CD4-positive, CD25-positive, alpha-beta regulatory T cell (primary cell): ENCODE data around the gene FOCAD. TPM values are rescaled to one million over a fixed set of nuclear protein-coding genes. Genes with fewer than 3 reads are reported as not detected.
A peak's percentile ranks its signal among the peaks of the same experiment; 100 is the strongest.

ENCODE experiments used
- ATAC-seq, 2 donors: fragments of 150-1000 bp; cut with Tn5 transposase; one replicate each; pipeline ENCODE4 v1.10.0; 2021; ENCODE audit warnings: low read depth in 2 of 2, moderate number of reproducible peaks in 2 of 2, moderate library complexity in 1 of 2
- DNase-seq, 3 donors: peaks; one replicate each; pipeline versions ENCODE4 v3.0.0 to v3.0.0-alpha.2; 2012 to 2022; ENCODE audit warnings: mixed read lengths in 1 of 3
- H3K27ac ChIP-seq: one replicate; pipeline ENCODE4 v1.7.0; 2013; ENCODE audit warnings: mild to moderate bottlenecking, low read length; ENCODE audit not compliant: insufficient read depth, poor library complexity, severe bottlenecking
- H3K27me3 ChIP-seq: one replicate; pipeline ENCODE4 v1.7.0; 2013; ENCODE audit warnings: low read length; ENCODE audit not compliant: control insufficient read depth, insufficient read depth
- H3K36me3 ChIP-seq: one replicate; pipeline ENCODE4 v1.7.0; 2013; ENCODE audit warnings: mild to moderate bottlenecking, low read length, moderate library complexity; ENCODE audit not compliant: control insufficient read depth, insufficient read depth
- H3K4me1 ChIP-seq: 2 replicates; pipeline ENCODE4 v1.7.0; 2013; ENCODE audit warnings: mild to moderate bottlenecking, low read length; ENCODE audit not compliant: insufficient read depth, control insufficient read depth, poor library complexity, severe bottlenecking
- H3K4me3 ChIP-seq: one replicate; pipeline ENCODE4 v1.7.0; 2013; ENCODE audit warnings: low read depth, mild to moderate bottlenecking, low read length, moderate library complexity
- H3K9me3 ChIP-seq, 2 experiments: 1 replicate in 1 of 2; 2 replicates in 1 of 2; pipeline ENCODE4 v1.7.0; 2013; ENCODE audit warnings: low read length in 2 of 2, mild to moderate bottlenecking in 1 of 2, moderate library complexity in 1 of 2; ENCODE audit not compliant: control insufficient read depth in 2 of 2
- H3K27ac Mint-ChIP-seq, 3 donors: one replicate each; pipeline ENCODE4 v1.8.0; 2020 to 2022; ENCODE audit warnings: mild to moderate bottlenecking in 3 of 3, mixed read lengths in 3 of 3, moderate library complexity in 2 of 3
- H3K27me3 Mint-ChIP-seq: one replicate; pipeline ENCODE4 v1.8.0; 2022; ENCODE audit warnings: mild to moderate bottlenecking, mixed read lengths
- H3K36me3 Mint-ChIP-seq: one replicate; pipeline ENCODE4 v1.8.0; 2020; ENCODE audit warnings: mixed read lengths
- H3K4me1 Mint-ChIP-seq, 4 donors: one replicate each; pipeline ENCODE4 v1.8.0; 2020 to 2022; ENCODE audit warnings: mixed read lengths in 4 of 4, mild to moderate bottlenecking in 1 of 4
- H3K4me3 Mint-ChIP-seq, 4 donors: one replicate each; pipeline ENCODE4 v1.8.0; 2020 to 2022; ENCODE audit warnings: mild to moderate bottlenecking in 4 of 4, mixed read lengths in 4 of 4, moderate library complexity in 3 of 4
- H3K9me3 Mint-ChIP-seq, 7 donors: one replicate each; pipeline ENCODE4 v1.8.0; 2020 to 2022; ENCODE audit warnings: mixed read lengths in 7 of 7, mild to moderate bottlenecking in 3 of 7, moderate library complexity in 2 of 7
- polyA plus RNA-seq, 4 donors: library from polyadenylated mRNA; unstranded; fragments of 300-500 nt; fragmentation: Illumina TruSeq; gene quantifications; one replicate each; pipeline ENCODE4 v1.2.3, GENCODE V29; 2021
- total RNA-seq: library from RNA; stranded (reverse); gene quantifications from one replicate; pipeline ENCODE4 v1.2.3, GENCODE V29; 2022

FOCAD gene
- total and polyA plus RNA-seq, 5 donors from 2014 or later = 9.0 to 19.6 (median 13.4) TPM

DNA sequence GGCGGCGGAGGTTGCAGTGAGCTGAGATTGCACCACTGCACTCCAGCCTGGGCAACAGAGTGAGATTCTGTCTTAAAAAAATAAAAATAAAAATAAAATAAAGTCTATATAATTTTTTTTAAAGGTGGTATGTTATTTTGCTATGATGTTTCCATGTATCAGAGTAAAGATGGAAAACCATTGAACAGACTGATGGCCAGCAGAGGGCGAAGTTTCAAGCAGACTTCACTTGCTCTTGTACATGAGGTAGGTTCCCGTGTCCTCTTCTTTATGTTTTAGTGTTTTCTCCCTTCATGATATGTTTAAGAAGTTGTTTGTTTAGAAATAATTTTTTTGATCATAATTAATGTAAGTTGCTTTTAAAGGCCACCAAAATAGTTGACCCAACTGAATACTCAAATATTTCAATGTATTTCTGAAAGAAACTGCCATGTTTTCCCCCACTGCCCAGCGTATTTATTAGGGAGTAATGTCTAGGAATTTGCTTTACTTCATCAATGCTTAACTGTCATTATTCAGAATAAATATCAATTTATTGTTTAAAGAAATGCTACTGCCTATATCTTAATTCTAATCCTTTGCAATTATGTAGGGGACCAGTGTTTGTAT is 201.0 kb downstream of the FOCAD start:
- Mint-ChIP-seq H3K4me1 (peaks cover 0 to 14% (median 7%) of the 10 kb centered on the region in 4 donors), H3K36me3 (peaks cover 18% of the 10 kb centered on the region), H3K27ac (no peak overlapping the region), H3K4me3 (no peak overlapping the region), H3K9me3 (peaks cover 0 to 3% (median 0%) of the 10 kb centered on the region in 7 donors), H3K27me3 (no peaks in the 10 kb centered on the region)
- Histone ChIP-seq H3K9me3 (no peaks in the 10 kb centered on the region), H3K4me3 (no peak overlapping the region), H3K27me3 (no peaks in the 10 kb centered on the region), H3K27ac (no peak overlapping the region), H3K36me3 (peaks cover 14% of the 10 kb centered on the region), H3K4me1 (no peaks in the 10 kb centered on the region)
- peak; percentile 23 to 75 (median 54) for DNase-seq
- ATAC-seq = peak; percentile 52 to 61

DNA sequence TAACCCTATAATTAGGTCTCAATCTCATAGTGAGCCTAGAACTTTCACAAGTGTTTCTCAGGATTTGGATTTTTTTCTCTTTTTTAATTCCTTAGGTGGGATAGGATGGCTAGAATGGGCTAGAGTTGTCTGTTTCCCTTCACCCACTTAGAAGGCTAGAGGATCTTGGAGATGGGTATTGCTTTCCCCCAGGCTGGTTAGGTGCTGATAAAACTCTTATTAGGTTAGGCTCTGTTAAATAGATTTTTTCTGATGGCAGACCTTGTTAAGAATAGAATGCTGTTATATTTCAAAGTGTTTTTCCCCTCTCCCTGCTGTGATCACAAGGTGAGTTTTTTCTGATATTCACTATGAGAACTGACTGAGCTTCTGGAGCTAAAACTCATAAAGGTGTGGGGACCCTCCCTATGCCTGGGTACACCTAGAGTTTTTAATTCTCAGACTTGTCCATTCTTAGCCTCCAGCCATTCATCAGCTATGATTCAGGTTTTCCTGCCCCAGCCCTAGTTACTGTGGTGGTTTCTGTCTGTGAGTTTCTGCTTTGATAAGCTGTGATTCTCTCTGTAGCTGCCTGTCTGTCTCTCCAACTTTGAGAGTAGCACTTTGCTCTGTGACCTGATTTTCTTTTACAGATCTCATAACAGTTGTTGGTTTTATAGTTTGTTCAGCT is 215.0 kb downstream of the FOCAD start:
- Histone ChIP-seq H3K4me1 (no peaks in the 10 kb centered on the region), H3K9me3 (no peaks in the 10 kb centered on the region), H3K4me3 (no peak overlapping the region), H3K27ac (no peak overlapping the region), H3K27me3 (no peaks in the 10 kb centered on the region), H3K36me3 (no peaks in the 10 kb centered on the region)
- no peaks in the 10 kb centered on the region for H3K9me3 Mint-ChIP-seq
- no peaks in the 10 kb centered on the region for H3K27me3 Mint-ChIP-seq
- no peaks in the 10 kb centered on the region for H3K4me1 Mint-ChIP-seq
- H3K36me3 Mint-ChIP-seq = peaks cover 5% of the 10 kb centered on the region
- no peak overlapping the region for H3K4me3 Mint-ChIP-seq
- ATAC-seq (no peak), DNase-seq (no peak)
- H3K27ac Mint-ChIP-seq = no peak overlapping the region

DNA sequence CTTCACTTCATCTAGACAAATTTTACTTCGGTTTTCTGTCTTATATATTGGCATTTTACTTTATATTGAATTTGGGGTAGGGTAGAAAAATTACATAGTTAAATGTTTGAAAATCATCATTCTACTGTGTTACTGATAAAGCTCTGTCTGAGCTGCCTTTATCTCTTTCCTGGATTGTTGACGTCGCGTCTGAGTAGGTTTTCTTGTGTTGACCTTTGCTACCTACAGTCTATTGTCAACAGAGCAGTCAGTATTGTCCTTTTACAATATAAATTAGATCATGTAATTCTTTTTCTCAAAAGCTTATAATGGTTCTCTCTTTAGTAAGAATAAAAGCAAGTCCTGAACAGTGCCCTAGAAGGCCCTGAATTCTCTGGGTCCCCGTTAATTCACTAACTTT is 219.2 kb downstream of the FOCAD start:
- no peaks in the 10 kb centered on the region for H3K9me3 Mint-ChIP-seq
- Histone ChIP-seq H3K36me3 (no peaks in the 10 kb centered on the region), H3K27me3 (no peaks in the 10 kb centered on the region), H3K4me1 (no peaks in the 10 kb centered on the region), H3K4me3 (no peak overlapping the region), H3K9me3 (no peaks in the 10 kb centered on the region), H3K27ac (no peak overlapping the region)
- H3K36me3 Mint-ChIP-seq = peaks cover 6% of the 10 kb centered on the region
- H3K27me3 Mint-ChIP-seq = no peaks in the 10 kb centered on the region
- H3K4me3 Mint-ChIP-seq = no peak overlapping the region
- DNase-seq (no peak), ATAC-seq (no peak)
- H3K27ac Mint-ChIP-seq = no peak overlapping the region
- no peaks in the 10 kb centered on the region for H3K4me1 Mint-ChIP-seq

DNA sequence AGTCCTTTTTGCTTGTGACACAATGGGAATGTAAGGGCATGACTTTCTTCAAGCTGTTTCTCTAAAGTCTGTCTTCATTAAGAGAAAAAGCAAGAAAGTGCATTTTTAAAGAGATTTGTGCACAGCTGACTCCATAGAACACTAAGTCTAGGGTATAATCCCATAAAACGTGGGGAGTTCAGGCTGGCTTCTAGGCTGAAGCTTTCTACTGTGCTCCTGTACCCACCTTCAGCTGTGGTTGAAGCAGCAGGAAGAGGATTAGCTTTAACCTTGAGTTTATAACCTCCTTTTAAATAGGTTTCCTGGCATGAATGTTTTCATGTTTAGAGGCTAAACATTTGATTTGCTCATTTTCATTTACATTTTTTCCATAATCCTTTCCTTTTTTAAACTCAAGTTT is 220.9 kb downstream of the FOCAD start:
- Histone ChIP-seq H3K9me3 (no peaks in the 10 kb centered on the region), H3K4me3 (no peak overlapping the region), H3K4me1 (no peaks in the 10 kb centered on the region), H3K27me3 (no peaks in the 10 kb centered on the region), H3K36me3 (no peaks in the 10 kb centered on the region), H3K27ac (no peak overlapping the region)
- Mint-ChIP-seq H3K9me3 (no peaks in the 10 kb centered on the region), H3K4me3 (no peak overlapping the region), H3K4me1 (no peaks in the 10 kb centered on the region), H3K36me3 (peaks cover 6% of the 10 kb centered on the region), H3K27me3 (no peaks in the 10 kb centered on the region), H3K27ac (no peak overlapping the region)
- ATAC-seq (no peak), DNase-seq (no peak)

DNA sequence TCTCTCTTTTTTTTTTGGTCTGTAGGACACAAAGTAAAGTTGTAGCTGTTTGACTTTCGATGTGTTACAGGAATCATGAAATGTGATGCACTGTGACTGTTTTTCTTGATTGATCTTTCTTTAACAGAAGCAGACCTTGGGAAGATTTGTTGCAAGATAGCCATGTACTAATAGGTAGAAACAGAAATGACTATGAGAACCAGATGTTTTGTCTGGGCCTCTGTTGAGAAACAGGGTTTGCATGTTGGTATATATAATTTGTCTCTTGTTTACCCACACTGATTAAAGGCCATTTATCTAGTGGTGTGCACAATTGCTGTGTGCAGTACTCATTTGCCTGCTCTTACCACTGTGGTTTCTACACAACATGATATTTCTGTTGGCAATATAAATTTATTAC is 222.3 kb downstream of the FOCAD start:
- H3K4me1 ChIP-seq = no peaks in the 10 kb centered on the region
- Mint-ChIP-seq H3K4me3 (no peak overlapping the region), H3K4me1 (no peaks in the 10 kb centered on the region), H3K36me3 (peaks cover 6% of the 10 kb centered on the region), H3K27ac (no peak overlapping the region), H3K9me3 (no peaks in the 10 kb centered on the region), H3K27me3 (no peaks in the 10 kb centered on the region)
- H3K9me3 ChIP-seq = no peaks in the 10 kb centered on the region
- DNase-seq = no peak
- no peaks in the 10 kb centered on the region for H3K27me3 ChIP-seq
- no peak overlapping the region for H3K27ac ChIP-seq
- no peaks in the 10 kb centered on the region for H3K36me3 ChIP-seq
- ATAC-seq = no peak
- H3K4me3 ChIP-seq = no peak overlapping the region

DNA sequence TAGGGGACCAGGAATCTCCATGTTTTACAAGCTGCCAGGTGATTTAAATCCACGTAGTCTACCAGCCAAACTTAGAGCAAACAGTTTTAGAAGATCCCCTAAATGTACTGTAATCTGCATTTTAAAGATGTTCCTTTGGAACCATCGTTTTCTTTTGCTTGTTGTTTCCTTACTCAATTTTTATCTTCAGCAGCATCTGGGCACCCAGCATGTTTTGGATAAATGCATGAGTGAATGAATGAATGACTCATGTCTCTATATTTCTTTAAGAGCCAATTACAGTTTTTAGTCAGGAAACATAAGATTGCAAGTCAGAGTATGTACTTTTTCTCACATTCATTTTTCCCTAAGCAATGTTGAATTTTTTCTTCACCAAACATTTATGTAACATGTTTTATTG is 224.4 kb downstream of the FOCAD start:
- Mint-ChIP-seq H3K36me3 (peaks cover 16% of the 10 kb centered on the region), H3K4me1 (no peaks in the 10 kb centered on the region), H3K4me3 (no peak overlapping the region), H3K9me3 (no peaks in the 10 kb centered on the region), H3K27ac (no peak overlapping the region), H3K27me3 (no peaks in the 10 kb centered on the region)
- no peak overlapping the region for H3K27ac ChIP-seq
- no peaks in the 10 kb centered on the region for H3K36me3 ChIP-seq
- DNase-seq (no peak), ATAC-seq (no peak)
- H3K27me3 ChIP-seq = no peaks in the 10 kb centered on the region
- H3K9me3 ChIP-seq = no peaks in the 10 kb centered on the region
- no peak overlapping the region for H3K4me3 ChIP-seq
- no peaks in the 10 kb centered on the region for H3K4me1 ChIP-seq

DNA sequence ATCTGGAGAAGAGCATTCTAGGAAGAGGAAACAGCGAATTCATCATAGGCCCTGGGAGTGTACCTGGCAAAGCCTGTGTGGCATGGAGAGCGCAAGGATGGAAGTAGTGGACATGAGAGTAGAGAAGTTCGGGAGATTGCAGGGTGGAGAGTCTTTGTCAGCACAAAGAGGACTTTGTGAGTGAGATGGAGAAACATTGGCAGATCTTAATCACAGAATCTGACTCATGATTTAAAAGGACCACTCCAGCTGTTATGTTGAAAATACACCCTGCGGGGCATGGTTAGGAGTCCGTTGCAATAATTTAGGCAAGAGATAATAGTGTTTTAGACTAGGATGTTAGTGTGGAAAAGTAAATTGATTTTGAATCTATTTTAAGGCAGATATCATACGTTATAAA is 230.5 kb downstream of the FOCAD start:
- H3K4me1 Mint-ChIP-seq = peaks cover 0 to 6% (median 0%) of the 10 kb centered on the region in 4 donors
- ATAC-seq (no peak), DNase-seq (no peak)
- H3K27ac ChIP-seq = no peak overlapping the region
- H3K4me3 Mint-ChIP-seq = no peak overlapping the region
- peaks cover 50% of the 10 kb centered on the region for H3K36me3 Mint-ChIP-seq
- no peak overlapping the region for H3K4me3 ChIP-seq
- H3K27me3 ChIP-seq = no peaks in the 10 kb centered on the region
- H3K27me3 Mint-ChIP-seq = no peaks in the 10 kb centered on the region
- H3K9me3 Mint-ChIP-seq = peaks cover 0 to 2% (median 0%) of the 10 kb centered on the region in 7 donors
- H3K9me3 ChIP-seq = no peaks in the 10 kb centered on the region
- no peak overlapping the region for H3K27ac Mint-ChIP-seq
- no peaks in the 10 kb centered on the region for H3K36me3 ChIP-seq
- H3K4me1 ChIP-seq = no peaks in the 10 kb centered on the region

DNA sequence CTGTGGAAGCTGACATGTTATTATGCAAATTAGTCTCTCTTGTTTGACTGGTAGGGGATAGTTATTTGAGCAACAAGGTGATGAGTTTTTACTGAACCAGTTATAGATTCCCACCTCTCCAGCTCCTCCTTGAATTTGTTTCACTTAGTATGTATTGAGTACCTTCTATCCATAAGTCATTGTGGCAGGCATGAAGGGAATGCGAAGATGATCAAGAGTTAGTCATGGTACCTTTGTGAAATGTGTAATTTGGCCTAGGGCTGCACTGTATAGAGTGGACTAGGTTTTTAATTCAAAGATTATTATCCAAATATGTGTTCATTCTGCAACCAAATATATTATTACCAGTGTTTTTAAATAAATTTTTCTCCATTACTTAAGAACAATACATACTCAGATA is 237.3 kb downstream of the FOCAD start:
- no peaks in the 10 kb centered on the region for H3K27me3 ChIP-seq
- H3K9me3 ChIP-seq = no peaks in the 10 kb centered on the region
- Mint-ChIP-seq H3K27me3 (no peaks in the 10 kb centered on the region), H3K27ac (no peak overlapping the region), H3K9me3 (peaks cover 0 to 4% (median 0%) of the 10 kb centered on the region in 7 donors), H3K36me3 (peaks cover 35% of the 10 kb centered on the region), H3K4me1 (peaks cover 0 to 6% (median 1%) of the 10 kb centered on the region in 4 donors), H3K4me3 (no peak overlapping the region)
- DNase-seq (no peak), ATAC-seq (no peak)
- H3K4me3 ChIP-seq = no peak overlapping the region
- H3K36me3 ChIP-seq = no peaks in the 10 kb centered on the region
- H3K4me1 ChIP-seq = no peaks in the 10 kb centered on the region
- H3K27ac ChIP-seq = no peak overlapping the region
